IMR-90 (cell line): ENCODE data around the gene RNF180. TPM values are rescaled to one million over a fixed set of nuclear protein-coding genes. Genes with fewer than 3 reads are reported as not detected.

Source experiments
- ATAC-seq: fragments of 200-7000 bp; cut with Tn5 transposase; 2 replicates; pipeline ENCODE4 v1.9.1; 2020; ENCODE audit warnings: low read depth, mild to moderate bottlenecking, moderate library complexity
- BruUV-seq: library from RNA; stranded (reverse); fragments of 400-500 nt; replicated peaks from 2 replicates; lab custom pipeline; 2021; lab: Mats Ljungman, UMichigan
- CTCF ChIA-PET: fragments of 300-600 bp; formaldehyde crosslinking; extraction: SDS; loops from one replicate; lab custom pipeline; 2021; ENCODE audit warnings: antibody characterized with exemption; lab: Yijun Ruan, JAX
- POLR2A ChIA-PET: fragments of 300-600 bp; sonication (Branson Sonifier 250); formaldehyde crosslinking; loops from one replicate; lab custom pipeline; 2022; ENCODE audit warnings: antibody characterized with exemption; ENCODE audit not compliant: unreplicated experiment; lab: Charles Lee
- DNase-seq: peaks from one replicate; pipeline ENCODE4 v3.0.0; 2013
- H2AFZ ChIP-seq: replicated peaks from 2 replicates; pipeline ENCODE3; 2013; ENCODE audit warnings: low read length, mild to moderate bottlenecking; ENCODE audit not compliant: poor library complexity
- H2AK5ac ChIP-seq: 2 replicates; pipeline ENCODE4 v1.6.1; 2013; ENCODE audit warnings: low read depth, low read length, inconsistent platforms
- H2AK9ac ChIP-seq: replicated peaks from 2 replicates; pipeline ENCODE3; 2013; ENCODE audit warnings: mild to moderate bottlenecking, low read depth, low read length, moderate library complexity; ENCODE audit not compliant: poor library complexity
- H2BK120ac ChIP-seq: 2 replicates; pipeline ENCODE4 v1.6.1; 2013; ENCODE audit warnings: low read depth, low read length, inconsistent platforms
- H2BK15ac ChIP-seq: 3 replicates; pipeline ENCODE4 v1.6.1; 2013; ENCODE audit warnings: low read depth, low read length, inconsistent platforms
- H2BK20ac ChIP-seq: 2 replicates; pipeline ENCODE4 v1.6.1; 2013; ENCODE audit warnings: low read depth, mild to moderate bottlenecking, inconsistent platforms, low read length, moderate library complexity
- H2BK5ac ChIP-seq: 2 replicates; pipeline ENCODE4 v1.6.1; 2013; ENCODE audit warnings: mild to moderate bottlenecking, low read depth, low read length, inconsistent platforms; ENCODE audit not compliant: poor library complexity, severe bottlenecking
- H3K14ac ChIP-seq: replicated peaks from 2 replicates; pipeline ENCODE4 v1.6.1; 2013; ENCODE audit warnings: low read depth, low read length, inconsistent platforms
- H3K18ac ChIP-seq: 2 replicates; pipeline ENCODE4 v1.6.1; 2013; ENCODE audit warnings: low read depth, low read length, control low read depth
- H3K23ac ChIP-seq: 2 replicates; pipeline ENCODE4 v1.6.1; 2013; ENCODE audit warnings: low read depth, low read length, inconsistent platforms
- H3K27ac ChIP-seq: 2 replicates; pipeline ENCODE4 v1.5.1; 2013; ENCODE audit warnings: mild to moderate bottlenecking, control low read depth, low read length; ENCODE audit not compliant: insufficient read depth
- H3K27me3 ChIP-seq: 2 replicates; pipeline ENCODE4 v1.6.1; 2013; ENCODE audit warnings: low read length; ENCODE audit not compliant: control insufficient read depth, insufficient read depth
- H3K36me3 ChIP-seq: 2 replicates; pipeline ENCODE4 v1.6.1; 2013; ENCODE audit warnings: low read length, mixed read lengths; ENCODE audit not compliant: control insufficient read depth, insufficient read depth
- H3K4ac ChIP-seq: 2 replicates; pipeline ENCODE4 v1.6.1; 2013; ENCODE audit warnings: low read depth, low read length, inconsistent platforms
- H3K4me1 ChIP-seq: 2 replicates; pipeline ENCODE4 v1.6.1; 2013; ENCODE audit warnings: low read length, mixed read lengths; ENCODE audit not compliant: control insufficient read depth, insufficient read depth
- H3K4me2 ChIP-seq: 2 replicates; pipeline ENCODE4 v1.6.1; 2013; ENCODE audit warnings: low read depth, mild to moderate bottlenecking, control low read depth, low read length, moderate library complexity
- H3K4me3 ChIP-seq: 2 replicates; pipeline ENCODE4 v1.5.1; 2013; ENCODE audit warnings: low read depth, mild to moderate bottlenecking, control low read depth, low read length, moderate library complexity; ENCODE audit not compliant: insufficient read depth
- H3K56ac ChIP-seq: 2 replicates; pipeline ENCODE4 v1.6.1; 2013; ENCODE audit warnings: low read length, inconsistent platforms; ENCODE audit not compliant: insufficient read depth; ENCODE audit errors: extremely low read depth
- H3K79me1 ChIP-seq, 2 experiments: 2 replicates each; pipeline ENCODE4 v1.6.1; 2013; ENCODE audit warnings: low read length in 2 of 2, inconsistent platforms in 1 of 2, low read depth in 1 of 2
- H3K9ac ChIP-seq: 2 replicates; pipeline ENCODE4 v1.6.1; 2013; ENCODE audit warnings: low read depth, low read length, control low read depth
- H3K9me1 ChIP-seq: 2 replicates; pipeline ENCODE4 v1.6.1; 2013; ENCODE audit warnings: low read length, inconsistent platforms; ENCODE audit not compliant: insufficient read depth
- H3K9me3 ChIP-seq: 2 replicates; pipeline ENCODE4 v1.6.1; 2013; ENCODE audit warnings: low read length; ENCODE audit not compliant: control insufficient read depth, insufficient read depth
- H4K20me1 ChIP-seq: 2 replicates; pipeline ENCODE4 v1.6.1; 2013; ENCODE audit warnings: low read length, inconsistent platforms; ENCODE audit not compliant: insufficient read depth
- H4K5ac ChIP-seq: 2 replicates; pipeline ENCODE4 v1.6.1; 2013; ENCODE audit warnings: mild to moderate bottlenecking, low read depth, low read length, control low read depth
- H4K8ac ChIP-seq, 2 experiments: 2 replicates each; pipeline ENCODE4 v1.6.1; 2013; ENCODE audit warnings: low read depth in 2 of 2, low read length in 2 of 2, control low read depth in 1 of 2, inconsistent platforms in 1 of 2
- H4K91ac ChIP-seq: 2 replicates; pipeline ENCODE4 v1.6.1; 2013; ENCODE audit warnings: low read depth, low read length, inconsistent platforms; ENCODE audit not compliant: insufficient read depth
- BHLHE40 ChIP-seq: fragments of 150-350 bp; IDR thresholded peaks from 2 replicates; pipeline ENCODE4 v1.6.1; 2016; ENCODE audit warnings: mild to moderate bottlenecking, low read depth, low read length
- RAD21 ChIP-seq: IDR thresholded peaks from 2 replicates; pipeline ENCODE4 v1.6.1; 2012; ENCODE audit warnings: low read length, improper control_type of control experiment
- RFX5 ChIP-seq: IDR thresholded peaks from 2 replicates; pipeline ENCODE4 v1.8.0; 2012; ENCODE audit warnings: low read depth, mild to moderate bottlenecking, low read length, moderate library complexity
- dilution Hi-C: fragments of 300-500 bp; cut with HindIII; formaldehyde crosslinking; loops from one replicate; pipeline ENCODE4 v1.14.3; 2018; ENCODE audit warnings: low sequenced_read_pairs; ENCODE audit not compliant: unreplicated experiment
- in situ Hi-C: fragments of 300-500 bp; cut with MboI; formaldehyde crosslinking; loops from 3 replicates; pipeline ENCODE4 v1.14.3; 2019; ENCODE audit warnings: low sequenced_read_pairs, inconsistent platforms, mixed read lengths
- intact Hi-C: fragments of 100-400 bp; cut with micrococcal nuclease; formaldehyde crosslinking; loops from 2 replicates; pipeline ENCODE4 v1.10.0; 2022
- polyA plus RNA-seq, 3 experiments: library from polyadenylated mRNA; depleted of rRNA; stranded (reverse); fragments of >200 nt; gene quantifications; 2 replicates each; pipeline ENCODE4 v1.2.3, GENCODE V29; 2012; ENCODE audit warnings: low replicate concordance in 1 of 3
- total RNA-seq: library from RNA; depleted of rRNA; stranded (reverse); fragments of >200 nt; gene quantifications from 2 replicates; pipeline ENCODE4 v1.2.3, GENCODE V29; 2012

RNF180 gene
- total and polyA plus RNA-seq, 2 of the 4 experiments (the other 2 are of a cell fraction) = 0.02 to 0.36 TPM

GRCh38 chr5:64301566-64301965 is 135.9 kb downstream of the RNF180 start:
- in situ Hi-C loops = no loop called here
- POLR2A ChIA-PET = no interaction called here
- Histone ChIP-seq H3K27me3 (no peaks in the 10 kb centered on the region), H3K56ac (no peak overlapping the region), H2BK20ac (no peak overlapping the region), H4K5ac (no peak overlapping the region), H3K9me3 (no peaks in the 10 kb centered on the region), H3K4me3 (no peak overlapping the region), H2AK9ac (no peak overlapping the region), H3K27ac (no peak overlapping the region), H2BK5ac (no peak overlapping the region), H3K4ac (no peak overlapping the region), H2BK120ac (no peak overlapping the region), H3K4me2 (no peak overlapping the region), H2AK5ac (no peak overlapping the region), H3K18ac (no peak overlapping the region), H3K4me1 (no peaks in the 10 kb centered on the region), H3K23ac (no peak overlapping the region), H4K8ac (no peak overlapping the region), H3K79me1 (no peaks in the 10 kb centered on the region), H2BK15ac (no peak overlapping the region), H3K9me1 (no peaks in the 10 kb centered on the region), H3K36me3 (no peaks in the 10 kb centered on the region), H3K9ac (no peak overlapping the region), H3K14ac (no peak overlapping the region), H4K20me1 (no peaks in the 10 kb centered on the region), H4K91ac (no peak overlapping the region), H2AFZ (no peak overlapping the region)
- DNase-seq (no peak), ATAC-seq (no peak)
- BruUV-seq = no TSS peak
- TF ChIP-seq BHLHE40 (no peak), RAD21 (no peak), RFX5 (no peak)
- CTCF ChIA-PET = no interaction called here
- dilution Hi-C loops = no loop called here
- intact Hi-C loops = no loop called here
